ENCODE measurements around the gene ENC1. TPM values are rescaled to one million over a fixed set of nuclear protein-coding genes. Genes with fewer than 3 reads are reported as not detected.

Gene ENC1
- total RNA-seq, 1 experiment from 2014 or later = 7.9 TPM

DNA sequence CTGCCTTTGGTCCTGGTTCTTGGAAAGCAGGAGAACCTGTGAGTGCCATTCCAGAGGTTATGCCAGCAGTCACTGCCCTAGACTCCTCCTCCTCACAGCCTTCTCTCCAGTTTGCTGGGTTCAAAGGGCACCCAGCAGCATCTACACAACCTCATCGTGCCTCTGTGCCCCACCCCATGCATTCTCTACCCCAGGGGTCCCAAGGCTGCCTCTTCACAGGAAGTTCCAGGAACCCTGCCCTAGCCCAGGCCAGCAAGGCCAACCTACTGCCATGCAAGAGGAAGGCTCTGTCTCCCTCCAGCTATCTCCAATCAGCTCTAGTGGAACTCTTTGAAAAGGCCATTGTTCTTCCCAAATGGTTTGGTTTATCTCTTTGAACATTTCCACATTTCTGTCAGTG, 21.2 kb downstream of the ENC1 start:
- no peak for DNase-seq (ENCODE audit: low spot score)
- Histone ChIP-seq H3K36me3 (ENCODE audit: insufficient read depth, low read length, poor library complexity, severe bottlenecking) (no peaks in the 10 kb centered on the region), H3K4me3 (ENCODE audit: low read depth, low read length, poor library complexity, severe bottlenecking) (no peak overlapping the region), H3K9me3 (ENCODE audit: low read depth, low read length, poor library complexity, severe bottlenecking) (no peaks in the 10 kb centered on the region), H3K27ac (ENCODE audit: low read depth, low read length, poor library complexity, severe bottlenecking) (no peak overlapping the region), H3K4me1 (ENCODE audit: insufficient read depth, low read length, poor library complexity, severe bottlenecking) (no peaks in the 10 kb centered on the region), H3K27me3 (replicated peaks; ENCODE audit: insufficient read depth, low read depth, low read length, poor library complexity) (no peaks in the 10 kb centered on the region)
- TF ChIP-seq, protein P1, sequence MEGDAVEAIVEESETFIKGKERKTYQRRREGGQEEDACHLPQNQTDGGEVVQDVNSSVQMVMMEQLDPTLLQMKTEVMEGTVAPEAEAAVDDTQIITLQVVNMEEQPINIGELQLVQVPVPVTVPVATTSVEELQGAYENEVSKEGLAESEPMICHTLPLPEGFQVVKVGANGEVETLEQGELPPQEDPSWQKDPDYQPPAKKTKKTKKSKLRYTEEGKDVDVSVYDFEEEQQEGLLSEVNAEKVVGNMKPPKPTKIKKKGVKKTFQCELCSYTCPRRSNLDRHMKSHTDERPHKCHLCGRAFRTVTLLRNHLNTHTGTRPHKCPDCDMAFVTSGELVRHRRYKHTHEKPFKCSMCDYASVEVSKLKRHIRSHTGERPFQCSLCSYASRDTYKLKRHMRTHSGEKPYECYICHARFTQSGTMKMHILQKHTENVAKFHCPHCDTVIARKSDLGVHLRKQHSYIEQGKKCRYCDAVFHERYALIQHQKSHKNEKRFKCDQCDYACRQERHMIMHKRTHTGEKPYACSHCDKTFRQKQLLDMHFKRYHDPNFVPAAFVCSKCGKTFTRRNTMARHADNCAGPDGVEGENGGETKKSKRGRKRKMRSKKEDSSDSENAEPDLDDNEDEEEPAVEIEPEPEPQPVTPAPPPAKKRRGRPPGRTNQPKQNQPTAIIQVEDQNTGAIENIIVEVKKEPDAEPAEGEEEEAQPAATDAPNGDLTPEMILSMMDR (conservative IDR thresholded peaks at IDR 0.05; ENCODE audit: low read depth, low read length) = no peak
- no peak for TF ChIP-seq EZH2 (IDR thresholded peaks at IDR 0.05; ENCODE audit: borderline replicate concordance, low read depth, low read length, poor library complexity, severe bottlenecking)
- POLR2A ChIA-PET (ENCODE audit: low non-redundant PET) = no interaction called here
- BruUV-seq (replicated peaks) = no TSS peak
- intact Hi-C loops (cut with micrococcal nuclease; ENCODE audit: unreplicated experiment) = no loop called here
- CTCF ChIA-PET = no interaction called here

DNA sequence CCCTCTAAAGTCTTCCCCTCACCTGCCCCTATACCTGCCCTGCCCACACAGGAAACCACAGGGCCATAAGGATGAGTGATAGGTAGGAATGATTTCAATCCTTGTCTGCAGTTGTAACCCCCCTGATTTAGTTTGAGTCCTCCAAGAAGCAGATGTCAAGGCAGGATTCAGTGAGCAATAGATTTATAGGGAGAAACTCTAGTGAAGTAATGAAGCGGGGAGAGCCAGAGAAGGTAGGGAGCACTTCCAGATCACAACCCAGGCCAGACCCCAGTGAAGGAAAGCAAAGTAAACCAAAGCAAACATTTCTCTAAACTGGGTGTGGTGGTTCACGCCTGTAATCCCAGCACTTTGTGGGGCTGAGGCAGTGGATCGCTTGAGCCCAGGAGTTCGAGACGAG, 22.4 kb downstream of the ENC1 start:
- BruUV-seq (replicated peaks) = no TSS peak
- no peak for TF ChIP-seq EZH2 (IDR thresholded peaks at IDR 0.05; ENCODE audit: borderline replicate concordance, low read depth, low read length, poor library complexity, severe bottlenecking)
- TF ChIP-seq, protein P1 (conservative IDR thresholded peaks at IDR 0.05; ENCODE audit: low read depth, low read length) = no peak
- ChIA-PET CTCF (no interaction called here), POLR2A (ENCODE audit: low non-redundant PET) (no interaction called here)
- no peaks in the 10 kb centered on the region for H3K4me1 ChIP-seq (ENCODE audit: insufficient read depth, low read length, poor library complexity, severe bottlenecking)
- H3K27ac ChIP-seq (ENCODE audit: low read depth, low read length, poor library complexity, severe bottlenecking) = no peak overlapping the region
- H3K36me3 ChIP-seq (ENCODE audit: insufficient read depth, low read length, poor library complexity, severe bottlenecking) = no peaks in the 10 kb centered on the region
- H3K9me3 ChIP-seq (ENCODE audit: low read depth, low read length, poor library complexity, severe bottlenecking) = no peaks in the 10 kb centered on the region
- no peak overlapping the region for H3K4me3 ChIP-seq (ENCODE audit: low read depth, low read length, poor library complexity, severe bottlenecking)
- no peak for DNase-seq (ENCODE audit: low spot score)
- H3K27me3 ChIP-seq (replicated peaks; ENCODE audit: insufficient read depth, low read depth, low read length, poor library complexity) = no peaks in the 10 kb centered on the region
- intact Hi-C loops (cut with micrococcal nuclease; ENCODE audit: unreplicated experiment) = no loop called here

DNA sequence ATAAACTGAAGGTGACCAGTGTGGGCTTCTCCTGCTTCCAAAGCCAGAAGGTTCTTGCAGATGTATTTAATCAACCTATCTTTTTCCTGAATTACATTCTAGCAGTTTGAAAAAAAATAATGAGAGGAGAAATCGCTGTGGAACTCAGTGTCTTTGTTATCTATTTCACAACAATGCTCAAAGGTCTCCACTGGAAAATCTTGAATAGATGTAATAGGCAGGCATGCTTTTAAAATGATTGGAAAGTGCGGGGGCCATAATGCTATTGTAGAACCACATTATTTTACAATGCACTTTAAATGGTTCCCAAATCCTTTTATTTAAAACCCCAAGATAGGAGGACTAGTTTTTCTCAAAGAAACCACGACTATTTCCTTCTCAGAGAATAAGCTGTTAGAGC, 23.3 kb downstream of the ENC1 start:
- POLR2A ChIA-PET (ENCODE audit: low non-redundant PET) = no interaction called here

More for the DNA sequence above, 23.3 kb downstream of the ENC1 start:
- CTCF ChIA-PET = no interaction called here
- Histone ChIP-seq H3K36me3 (ENCODE audit: insufficient read depth, low read length, poor library complexity, severe bottlenecking) (no peaks in the 10 kb centered on the region), H3K27me3 (replicated peaks; ENCODE audit: insufficient read depth, low read depth, low read length, poor library complexity) (no peaks in the 10 kb centered on the region), H3K27ac (ENCODE audit: low read depth, low read length, poor library complexity, severe bottlenecking) (no peak overlapping the region), H3K4me1 (ENCODE audit: insufficient read depth, low read length, poor library complexity, severe bottlenecking) (no peaks in the 10 kb centered on the region), H3K4me3 (ENCODE audit: low read depth, low read length, poor library complexity, severe bottlenecking) (no peak overlapping the region), H3K9me3 (ENCODE audit: low read depth, low read length, poor library complexity, severe bottlenecking) (no peaks in the 10 kb centered on the region)
- DNase-seq (ENCODE audit: low spot score) = no peak
- no peak for TF ChIP-seq EZH2 (IDR thresholded peaks at IDR 0.05; ENCODE audit: borderline replicate concordance, low read depth, low read length, poor library complexity, severe bottlenecking)
- TF ChIP-seq, protein P1 (conservative IDR thresholded peaks at IDR 0.05; ENCODE audit: low read depth, low read length) = no peak
- intact Hi-C loops (cut with micrococcal nuclease; ENCODE audit: unreplicated experiment) = no loop called here
- no TSS peak for BruUV-seq (replicated peaks)
